ENCODE data around the gene TRUB2. TPM values are rescaled to one million over a fixed set of nuclear protein-coding genes. Genes with fewer than 3 reads are reported as not detected.

The TRUB2 gene
- total and polyA plus RNA-seq, 2 of the 13 experiments (the other 11 are each of a cell fraction or from before 2014, with no cell fraction given): 22.3 to 41.2 TPM

- Histone ChIP-seq H3K79me2 (ENCODE audit: insufficient read depth, low read length) (no peaks in the 10 kb centered on the region), H3K27ac (ENCODE audit: extremely low read length, insufficient read depth, low read length) (no peak overlapping the region), H3K9me3 (ENCODE audit: low read length) (no peaks in the 10 kb centered on the region), H2AFZ (ENCODE audit: low read length) (no peak overlapping the region), H3K4me1 (ENCODE audit: insufficient read depth, low read length) (peaks cover 19% of the 10 kb centered on the region), H3K27me3 (ENCODE audit: control insufficient read depth in 1 of 2, insufficient read depth in 2 of 2, low read length in 2 of 2) (no peaks in the 10 kb centered on the region), H3K36me3 (replicated peaks in 1 of 2; ENCODE audit: control insufficient read depth in 1 of 2, insufficient read depth in 2 of 2, low read length in 2 of 2) (peaks cover 19 to 41% of the 10 kb centered on the region in 2 experiments; a peak in 4 of 5 replicates), H3K4me3 (replicated peaks in 1 of 3; ENCODE audit: insufficient read depth in 1 of 3, low read depth in 2 of 3, low read length in 3 of 3) (no peak overlapping the region), H4K20me1 (ENCODE audit: insufficient read depth, low read length) (no peaks in the 10 kb centered on the region), H3K9ac (ENCODE audit: insufficient read depth, low read depth, low read length) (no peak overlapping the region), H3K4me2 (ENCODE audit: low read depth, low read length) (no peak overlapping the region)
- DNase-seq (ENCODE audit: low spot score): no peak
- intact Hi-C loops (cut with micrococcal nuclease; ENCODE audit: unreplicated experiment) (no loop called here), in situ Hi-C loops (cut with HindIII; ENCODE audit: extremely low pct_ligation_motif_present, low pct_unique_long_range_greater_than_20kb) (loop anchor here (5.0 kb wide), 1 partner anchor 47 kb away; no protein-coding TSS in a partner anchor)
- whole genome bisulfite sequencing (ENCODE audit: low lambda C conversion rate): 100% methylated on average over 4 of the region's 4 CpGs
- ATAC-seq: no peak
- TF ChIP-seq PRDM15 (CRISPR knock-in tag; IDR thresholded peaks at IDR 0.05): 0 out of 2 replicates have a peak, but pooled peaks have one; percentile 59
- no peak for TF ChIP-seq RXRA (CRISPR knock-in tag; IDR thresholded peaks at IDR 0.05)
- no peak for TF ChIP-seq ZNF703 (CRISPR knock-in tag; IDR thresholded peaks at IDR 0.05; ENCODE audit: borderline replicate concordance)
- BruUV-seq (replicated peaks): no TSS peak
- ChIA-PET POLR2A (no interaction called here), CTCF (ENCODE audit: low intra/inter-chr PET ratio, low total read pairs) (no interaction called here)
- no peak for FAIRE-seq
Observed at GRCh38 chr9:128343855-128344254, 21.6 kb upstream of the TRUB2 start.
